Endothelial cell of umbilical vein (primary cell): ENCODE data around the gene ADAMTS17. TPM values are rescaled to one million over a fixed set of nuclear protein-coding genes. Genes with fewer than 3 reads are reported as not detected.

Experiments used
- BruUV-seq: library from RNA; stranded (reverse); fragments of 400-500 nt; replicated peaks from 2 replicates; lab custom pipeline; 2021; lab: Mats Ljungman, UMichigan
- CTCF ChIA-PET: fragments of 300-600, 350-600 bp; sonication (Branson Sonifier 250); formaldehyde crosslinking; loops from one replicate; lab custom pipeline; 2021; ENCODE audit warnings: antibody characterized with exemption, inconsistent platforms; lab: Charles Lee
- POLR2A ChIA-PET: fragments of 300-600, 350-600 bp; sonication (Branson Sonifier 250); formaldehyde crosslinking; loops from one replicate; lab custom pipeline; 2021; ENCODE audit warnings: antibody characterized with exemption, inconsistent platforms; lab: Charles Lee
- DNase-seq: peaks from one replicate; pipeline ENCODE4 v3.0.0-alpha.2; 2011; ENCODE audit warnings: low read depth, low spot score
- FAIRE-seq: peaks from 2 replicates; lab custom pipeline; 2011; peaks lifted over from hg19 to GRCh38; lab: Jason Lieb, UNC
- H2AFZ ChIP-seq: 2 replicates; pipeline ENCODE4 v1.6.0; 2012; ENCODE audit warnings: low read depth, low read length, control low read depth, inconsistent platforms
- H3K27ac ChIP-seq: 2 replicates; pipeline ENCODE4 v1.5.1; 2011; ENCODE audit warnings: low read depth, mild to moderate bottlenecking, control low read depth, low read length, moderate library complexity; ENCODE audit not compliant: insufficient read depth
- H3K27me3 ChIP-seq, 2 experiments: 2 replicates each; pipeline versions ENCODE4 v1.6.0 to v1.6.1; 2011; ENCODE audit warnings: low read length in 2 of 2, mixed read lengths in 1 of 2; ENCODE audit not compliant: control insufficient read depth in 2 of 2, insufficient read depth in 2 of 2
- H3K36me3 ChIP-seq, 2 experiments: 2 replicates in 1 of 2; 3 replicates in 1 of 2; pipeline ENCODE4 v1.5.1; 2011; ENCODE audit warnings: low read length in 2 of 2, mild to moderate bottlenecking in 1 of 2, moderate library complexity in 1 of 2; ENCODE audit not compliant: control insufficient read depth in 2 of 2, insufficient read depth in 2 of 2; ENCODE audit errors: extremely low read depth in 1 of 2
- H3K4me1 ChIP-seq: 3 replicates; pipeline ENCODE4 v1.5.1; 2011; ENCODE audit warnings: mild to moderate bottlenecking, low read length; ENCODE audit not compliant: control insufficient read depth, insufficient read depth; ENCODE audit errors: extremely low read depth
- H3K4me2 ChIP-seq: 2 replicates; pipeline ENCODE4 v1.6.1; 2011; ENCODE audit warnings: low read length, control low read depth, mixed read lengths; ENCODE audit not compliant: insufficient read depth
- H3K4me3 ChIP-seq, 3 experiments: fragments of 200-600 bp in 1 of 3; sonication (generic), shearing (Covaris generic) in 1 of 3; replicated peaks in 1 of 3; 2 replicates each; pipeline ENCODE4 v1.5.1; 2011 to 2016; ENCODE audit warnings: control low read depth in 3 of 3, low read length in 3 of 3, mild to moderate bottlenecking in 2 of 3, inconsistent platforms in 1 of 3, low read depth in 1 of 3, moderate library complexity in 1 of 3; ENCODE audit not compliant: insufficient read depth in 1 of 3
- H3K79me2 ChIP-seq: 2 replicates; pipeline ENCODE4 v1.6.0; 2012; ENCODE audit warnings: low read length, inconsistent platforms; ENCODE audit not compliant: control insufficient read depth, insufficient read depth
- H3K9ac ChIP-seq: replicated peaks from 2 replicates; pipeline ENCODE3; 2011; ENCODE audit warnings: low read length, control low read depth; ENCODE audit not compliant: insufficient read depth; ENCODE audit errors: extremely low read depth
- H3K9me1 ChIP-seq: replicated peaks from 3 replicates; pipeline ENCODE4 v1.6.0; 2011; ENCODE audit warnings: mild to moderate bottlenecking, low read length; ENCODE audit not compliant: control insufficient read depth, insufficient read depth; ENCODE audit errors: extremely low read depth
- H3K9me3 ChIP-seq: replicated peaks from 2 replicates; pipeline ENCODE4 v1.5.1; 2012; ENCODE audit warnings: low read length, inconsistent platforms; ENCODE audit not compliant: control insufficient read depth, insufficient read depth
- H4K20me1 ChIP-seq: replicated peaks from 2 replicates; pipeline ENCODE3; 2011; ENCODE audit warnings: mild to moderate bottlenecking, low read length; ENCODE audit not compliant: control insufficient read depth, insufficient read depth; ENCODE audit errors: extremely low read depth
- EZH2 ChIP-seq: IDR thresholded peaks from 2 replicates; pipeline ENCODE4 v1.6.1; 2012; ENCODE audit warnings: borderline replicate concordance, low read depth, mild to moderate bottlenecking, moderate library complexity, low read length, inconsistent platforms; ENCODE audit not compliant: severe bottlenecking
- FOS ChIP-seq: IDR thresholded peaks from 2 replicates; pipeline ENCODE4 v1.6.1; 2011; ENCODE audit warnings: mild to moderate bottlenecking, low read length, moderate library complexity, borderline replicate concordance; ENCODE audit not compliant: insufficient read depth
- GATA2 ChIP-seq: IDR thresholded peaks from 2 replicates; pipeline ENCODE4 v1.7.0; 2011; ENCODE audit warnings: low read depth, mild to moderate bottlenecking, moderate library complexity, mixed read lengths, low read length; ENCODE audit not compliant: insufficient read length, insufficient read depth
- JUN ChIP-seq: IDR thresholded peaks from 2 replicates; pipeline ENCODE4 v1.6.1; 2011; ENCODE audit warnings: borderline replicate concordance, low read depth; ENCODE audit not compliant: insufficient read length, insufficient read depth
- MYC ChIP-seq: IDR thresholded peaks from one replicate; pipeline ENCODE4 v1.6.1; 2011; ENCODE audit warnings: mild to moderate bottlenecking, low read depth, low read length
- POLR2A ChIP-seq: IDR thresholded peaks from 2 replicates; pipeline ENCODE4 v1.6.1; 2012; ENCODE audit warnings: low read depth, mild to moderate bottlenecking, control low read depth, low read length
- POLR2AphosphoS5 ChIP-seq: IDR thresholded peaks from 2 replicates; pipeline ENCODE4 v1.6.1; 2012; ENCODE audit warnings: low read depth, mild to moderate bottlenecking, control low read depth, low read length, moderate library complexity; ENCODE audit not compliant: insufficient read depth
- dilution Hi-C: fragments of 300-500 bp; cut with MboI; formaldehyde crosslinking; loops from one replicate; pipeline ENCODE4 v1.15.0; 2019; ENCODE audit warnings: low sequenced_read_pairs; ENCODE audit not compliant: extremely low pct_ligation_motif_present
- intact Hi-C: fragments of 100-400 bp; cut with micrococcal nuclease; formaldehyde crosslinking; loops from one replicate; pipeline ENCODE4 v1.10.0; 2022
- polyA plus RNA-seq, 4 experiments: library from polyadenylated mRNA; depleted of rRNA in 3 of 4; stranded (reverse) in 3 of 4; unstranded in 1 of 4; fragments of >200 nt; gene quantifications; 2 replicates each; pipeline versions ENCODE4 v1.2.1 to v1.2.3, GENCODE V29; 2011 to 2012; ENCODE audit warnings: missing spikeins in 1 of 4
- total RNA-seq: library from RNA; stranded (reverse); gene quantifications from 2 replicates; pipeline ENCODE4 v1.2.3, GENCODE V29; 2021
- TF ChIP-seq, protein P1 (sequence below), 2 donors: IDR thresholded peaks; 1 replicate in 1 of 2; 2 replicates in 1 of 2; pipeline ENCODE4 v1.5.1; 2011; ENCODE audit warnings: low read length in 2 of 2, mild to moderate bottlenecking in 2 of 2, moderate library complexity in 2 of 2, control low read depth in 1 of 2, inconsistent platforms in 1 of 2, low read depth in 1 of 2; ENCODE audit not compliant: insufficient read depth in 1 of 2; ENCODE audit errors: extremely low read depth in 1 of 2
- TF ChIP-seq, protein P2 (sequence below): IDR thresholded peaks from 2 replicates; pipeline ENCODE4 v1.6.1; 2011; ENCODE audit not compliant: insufficient read depth, insufficient read length

Gene ADAMTS17
- total and polyA plus RNA-seq, 2 donors (not counting 3 experiments of a cell fraction or from before 2014, with no cell fraction given), result 0.12 TPM; not detected in 1

- H3K27ac ChIP-seq, result no peak overlapping the region
- BruUV-seq, result no TSS peak
- dilution Hi-C loops, result no loop called here
- FAIRE-seq (no peak), DNase-seq (no peak)
- H2AFZ ChIP-seq, result no peak overlapping the region
- H3K36me3 ChIP-seq, result no peaks in the 10 kb centered on the region
- H3K4me3 ChIP-seq, result no peak overlapping the region
- H3K9me3 ChIP-seq, result no peaks in the 10 kb centered on the region
- no peaks in the 10 kb centered on the region for H3K27me3 ChIP-seq
- H3K4me1 ChIP-seq, result no peaks in the 10 kb centered on the region
- H3K9me1 ChIP-seq, result no peaks in the 10 kb centered on the region
- no peak for TF ChIP-seq EZH2
- TF ChIP-seq MYC, result no peak
- TF ChIP-seq GATA2, result no peak
- TF ChIP-seq FOS, result no peak
- TF ChIP-seq JUN, result no peak
- TF ChIP-seq, protein P1, sequence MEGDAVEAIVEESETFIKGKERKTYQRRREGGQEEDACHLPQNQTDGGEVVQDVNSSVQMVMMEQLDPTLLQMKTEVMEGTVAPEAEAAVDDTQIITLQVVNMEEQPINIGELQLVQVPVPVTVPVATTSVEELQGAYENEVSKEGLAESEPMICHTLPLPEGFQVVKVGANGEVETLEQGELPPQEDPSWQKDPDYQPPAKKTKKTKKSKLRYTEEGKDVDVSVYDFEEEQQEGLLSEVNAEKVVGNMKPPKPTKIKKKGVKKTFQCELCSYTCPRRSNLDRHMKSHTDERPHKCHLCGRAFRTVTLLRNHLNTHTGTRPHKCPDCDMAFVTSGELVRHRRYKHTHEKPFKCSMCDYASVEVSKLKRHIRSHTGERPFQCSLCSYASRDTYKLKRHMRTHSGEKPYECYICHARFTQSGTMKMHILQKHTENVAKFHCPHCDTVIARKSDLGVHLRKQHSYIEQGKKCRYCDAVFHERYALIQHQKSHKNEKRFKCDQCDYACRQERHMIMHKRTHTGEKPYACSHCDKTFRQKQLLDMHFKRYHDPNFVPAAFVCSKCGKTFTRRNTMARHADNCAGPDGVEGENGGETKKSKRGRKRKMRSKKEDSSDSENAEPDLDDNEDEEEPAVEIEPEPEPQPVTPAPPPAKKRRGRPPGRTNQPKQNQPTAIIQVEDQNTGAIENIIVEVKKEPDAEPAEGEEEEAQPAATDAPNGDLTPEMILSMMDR (IDR thresholded peaks at IDR 0.05; ENCODE audit: extremely low read depth in 1 of 2, insufficient read depth in 1 of 2, low read depth in 1 of 2, low read length in 2 of 2), result no peak
- TF ChIP-seq POLR2A, result no peak
- TF ChIP-seq POLR2AphosphoS5, result no peak
- TF ChIP-seq, protein P2, sequence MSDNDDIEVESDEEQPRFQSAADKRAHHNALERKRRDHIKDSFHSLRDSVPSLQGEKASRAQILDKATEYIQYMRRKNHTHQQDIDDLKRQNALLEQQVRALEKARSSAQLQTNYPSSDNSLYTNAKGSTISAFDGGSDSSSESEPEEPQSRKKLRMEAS, result no peak
- no peaks in the 10 kb centered on the region for H3K79me2 ChIP-seq
- no peak overlapping the region for H3K4me2 ChIP-seq
- ChIA-PET CTCF (no interaction called here), POLR2A (no interaction called here)
- H3K9ac ChIP-seq, result no peak overlapping the region
- intact Hi-C loops, result no loop called here
- no peaks in the 10 kb centered on the region for H4K20me1 ChIP-seq
These were observed 364.9 kb downstream of the ADAMTS17 start for GRCh38 chr15:99976811-99977271.
